HG03064 (cell line): ENCODE data around the gene GPR62.
A peak's percentile ranks its signal among the peaks of the same experiment; 100 is the strongest.

Source experiments
- ATAC-seq: cut with Tn5 transposase; IDR thresholded peaks from one replicate; pipeline ENCODE4 v1.9.1; 2021; ENCODE audit warnings: low read depth; ENCODE audit not compliant: unreplicated experiment

The GPR62 gene

DNA sequence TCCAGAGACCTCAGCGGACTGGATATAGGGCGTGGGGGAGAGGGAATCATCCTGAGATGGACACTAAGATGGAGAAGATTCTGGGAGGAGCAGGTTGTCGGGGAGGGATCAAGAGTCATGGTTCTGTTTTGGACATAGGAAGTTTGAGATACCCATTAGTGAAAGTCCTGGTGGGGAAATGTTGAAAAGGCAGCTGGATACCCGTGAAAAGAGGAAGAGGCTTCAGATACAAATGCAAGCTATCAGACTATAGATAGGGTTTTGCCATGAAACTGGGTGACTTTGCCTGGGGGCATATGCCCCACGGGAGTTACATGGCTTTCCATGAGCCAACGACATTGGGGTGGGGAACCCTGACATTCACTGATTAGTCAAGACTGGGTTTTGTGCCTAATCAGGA, 1.1 kb upstream of the GPR62 start:
- no peak for ATAC-seq

DNA sequence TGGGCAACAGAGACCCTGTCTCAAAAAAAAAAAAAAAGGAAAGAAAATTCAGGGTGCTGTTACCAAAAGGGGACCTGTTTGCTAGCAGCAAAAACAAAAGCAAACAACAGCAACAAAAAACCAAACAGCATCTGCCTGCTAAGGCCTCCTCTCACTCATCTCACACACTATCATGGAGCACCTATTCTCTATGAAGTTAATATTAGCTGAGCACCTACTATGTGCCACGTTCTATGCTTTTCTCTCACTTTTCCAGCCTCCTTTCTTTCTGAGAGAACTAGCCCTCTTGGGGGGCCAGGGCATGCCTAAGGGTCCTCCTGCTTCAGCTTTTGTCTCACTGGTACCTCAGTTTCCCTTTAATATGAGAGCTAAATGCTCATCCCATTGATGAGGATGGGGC, 468 bp upstream of the GPR62 start:
- ATAC-seq: no peak

DNA sequence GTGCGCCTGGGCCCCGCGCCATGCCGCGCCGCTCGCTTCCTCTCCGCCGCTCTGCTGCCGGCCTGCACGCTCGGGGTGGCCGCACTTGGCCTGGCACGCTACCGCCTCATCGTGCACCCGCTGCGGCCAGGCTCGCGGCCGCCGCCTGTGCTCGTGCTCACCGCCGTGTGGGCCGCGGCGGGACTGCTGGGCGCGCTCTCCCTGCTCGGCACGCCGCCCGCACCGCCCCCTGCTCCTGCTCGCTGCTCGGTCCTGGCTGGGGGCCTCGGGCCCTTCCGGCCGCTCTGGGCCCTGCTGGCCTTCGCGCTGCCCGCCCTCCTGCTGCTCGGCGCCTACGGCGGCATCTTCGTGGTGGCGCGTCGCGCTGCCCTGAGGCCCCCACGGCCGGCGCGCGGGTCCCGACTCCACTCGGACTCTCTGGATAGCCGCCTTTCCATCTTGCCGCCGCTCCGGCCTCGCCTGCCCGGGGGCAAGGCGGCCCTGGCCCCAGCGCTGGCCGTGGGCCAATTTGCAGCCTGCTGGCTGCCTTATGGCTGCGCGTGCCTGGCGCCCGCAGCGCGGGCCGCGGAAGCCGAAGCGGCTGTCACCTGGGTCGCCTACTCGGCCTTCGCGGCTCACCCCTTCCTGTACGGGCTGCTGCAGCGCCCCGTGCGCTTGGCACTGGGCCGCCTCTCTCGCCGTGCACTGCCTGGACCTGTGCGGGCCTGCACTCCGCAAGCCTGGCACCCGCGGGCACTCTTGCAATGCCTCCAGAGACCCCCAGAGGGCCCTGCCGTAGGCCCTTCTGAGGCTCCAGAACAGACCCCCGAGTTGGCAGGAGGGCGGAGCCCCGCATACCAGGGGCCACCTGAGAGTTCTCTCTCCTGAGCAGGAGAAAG, 951 bp downstream of the GPR62 start:
- ATAC-seq: no peak

DNA sequence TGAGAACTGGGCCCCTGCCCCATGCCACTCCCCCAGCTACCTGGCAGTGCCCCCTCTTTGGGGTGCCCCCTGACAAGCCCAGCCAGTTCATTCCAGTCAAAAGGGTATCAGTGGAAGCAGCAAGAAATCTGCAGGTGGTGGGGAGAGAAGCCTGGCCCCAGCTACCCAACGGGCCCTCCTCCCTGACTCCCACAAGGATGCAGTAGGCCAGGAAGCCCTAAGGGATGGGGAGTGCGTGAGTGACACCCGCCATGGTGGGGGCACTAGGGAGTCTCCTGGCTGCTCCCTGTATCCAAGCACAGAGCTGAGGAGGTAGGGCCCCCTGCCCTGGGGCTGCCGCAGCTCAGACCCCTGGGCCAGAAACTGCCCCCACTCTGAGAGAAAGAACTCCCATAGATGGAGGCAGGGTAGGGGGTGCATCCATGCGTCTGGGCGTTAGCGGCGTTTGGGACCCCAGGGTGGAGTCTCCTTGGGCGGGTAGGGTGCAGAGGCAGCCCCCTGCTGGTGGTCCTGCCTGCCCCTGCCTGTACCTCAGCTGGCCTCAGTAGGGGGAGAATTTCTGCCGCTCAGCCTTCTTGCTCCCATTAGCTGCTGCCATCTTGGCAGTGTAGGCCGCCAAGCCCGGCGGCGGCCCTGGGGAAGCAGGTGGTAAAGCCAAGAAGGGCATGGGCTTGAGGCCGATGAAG, 2.5 kb downstream of the GPR62 start:
- no peak for ATAC-seq

DNA sequence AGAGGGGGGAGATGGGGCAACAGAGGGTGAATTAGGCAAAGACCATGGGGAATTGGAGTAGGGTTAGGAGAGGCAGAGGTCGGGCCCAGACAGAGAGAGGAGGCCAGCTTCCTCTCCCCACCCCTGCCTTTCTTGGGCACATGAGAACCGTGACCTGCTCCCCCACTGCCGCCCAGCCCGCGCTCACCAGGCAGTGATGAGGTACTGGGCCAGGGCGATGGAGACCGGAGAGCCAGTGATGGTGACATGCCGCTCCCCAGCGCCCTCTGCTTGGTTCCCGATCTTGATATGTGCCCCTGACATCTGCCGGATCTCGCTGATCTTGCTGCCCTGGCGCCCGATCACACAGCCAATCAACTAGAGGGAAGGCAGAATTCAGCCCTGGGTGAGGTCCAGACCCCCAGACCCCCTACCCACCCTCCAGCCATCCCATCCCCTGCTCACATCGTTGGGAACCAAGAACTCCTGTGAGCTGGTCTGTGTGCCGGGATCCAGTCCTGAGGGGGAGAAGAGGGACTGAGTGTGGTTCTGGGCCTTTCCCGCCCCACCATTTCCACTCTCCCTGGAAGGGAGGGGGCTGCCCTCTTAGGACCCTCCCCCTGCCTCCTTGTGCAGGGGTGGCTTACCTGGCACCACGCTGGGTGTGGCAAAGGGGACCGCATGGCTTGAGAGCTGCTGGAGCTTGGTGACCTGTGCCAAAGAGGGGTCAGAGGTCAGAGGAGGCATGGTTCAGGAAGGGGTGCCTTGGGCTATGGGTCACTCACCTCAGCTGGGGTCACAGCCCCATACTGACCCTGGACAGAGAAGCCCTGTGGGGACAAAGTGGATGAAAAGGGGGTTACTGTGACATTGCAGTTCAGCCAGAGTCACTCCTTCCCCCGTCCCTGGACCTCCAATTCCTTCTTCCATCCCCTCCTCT, 3.7 kb downstream of the GPR62 start:
- ATAC-seq: no peak

DNA sequence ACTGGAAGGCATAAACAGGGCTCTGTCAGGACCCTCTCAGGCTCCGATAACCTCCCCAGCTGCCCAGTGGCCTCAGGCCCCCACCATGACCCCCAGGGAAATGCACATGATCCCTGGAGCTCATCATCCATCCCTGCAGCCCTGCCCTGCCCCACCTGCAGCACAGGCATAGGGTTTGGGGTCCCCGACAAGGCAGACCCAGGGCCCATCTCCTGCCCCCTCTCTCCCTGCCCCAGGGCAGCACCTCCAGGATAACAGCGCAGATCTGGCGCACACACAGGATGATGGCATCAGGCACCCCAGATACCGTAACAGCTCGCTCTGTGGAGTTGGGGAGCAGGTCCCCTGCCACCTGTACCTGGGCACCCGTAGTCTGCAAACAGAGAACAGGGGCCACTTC, 4.5 kb downstream of the GPR62 start:
- ATAC-seq: no peak

DNA sequence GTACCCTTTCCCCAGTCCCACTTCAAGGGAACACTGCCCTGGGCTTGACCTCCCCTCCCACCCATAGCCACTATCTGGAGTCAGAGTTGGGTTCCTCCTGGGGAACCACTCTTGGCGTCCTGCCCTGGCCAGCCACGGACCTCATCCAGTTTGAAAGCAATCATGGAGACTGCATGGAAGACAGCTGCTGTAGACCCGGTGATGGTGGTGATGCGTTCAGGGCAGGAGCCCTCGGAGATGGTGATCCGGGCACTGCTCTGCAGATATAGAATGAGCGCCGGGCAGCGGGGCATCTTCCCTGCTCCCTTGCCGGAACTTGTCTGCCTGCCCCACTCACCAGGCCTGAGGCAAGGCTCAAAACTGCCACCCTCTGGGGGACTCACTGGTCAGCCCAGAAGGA, 5.2 kb downstream of the GPR62 start:
- ATAC-seq: no peak

DNA sequence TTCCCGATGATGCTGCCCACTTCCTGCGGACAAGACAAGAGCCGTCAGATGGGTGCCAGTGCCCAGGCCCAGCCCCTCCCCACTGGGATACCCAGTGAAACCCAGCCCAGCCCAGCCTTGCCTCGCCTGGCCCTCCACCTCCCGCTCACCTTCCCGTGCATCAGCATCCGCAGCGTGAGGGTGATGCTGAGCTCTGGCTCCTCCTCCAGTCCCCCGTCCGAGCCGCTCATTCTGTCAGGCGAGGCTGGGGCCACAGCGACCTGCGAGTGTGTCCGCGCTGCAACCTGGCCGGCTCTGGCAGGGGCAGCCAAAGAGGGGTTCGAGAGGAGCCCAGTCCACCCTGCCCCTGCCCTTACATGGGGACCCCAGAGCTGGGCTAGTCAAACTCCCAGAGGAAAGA, 5.8 kb downstream of the GPR62 start:
- no peak for ATAC-seq

DNA sequence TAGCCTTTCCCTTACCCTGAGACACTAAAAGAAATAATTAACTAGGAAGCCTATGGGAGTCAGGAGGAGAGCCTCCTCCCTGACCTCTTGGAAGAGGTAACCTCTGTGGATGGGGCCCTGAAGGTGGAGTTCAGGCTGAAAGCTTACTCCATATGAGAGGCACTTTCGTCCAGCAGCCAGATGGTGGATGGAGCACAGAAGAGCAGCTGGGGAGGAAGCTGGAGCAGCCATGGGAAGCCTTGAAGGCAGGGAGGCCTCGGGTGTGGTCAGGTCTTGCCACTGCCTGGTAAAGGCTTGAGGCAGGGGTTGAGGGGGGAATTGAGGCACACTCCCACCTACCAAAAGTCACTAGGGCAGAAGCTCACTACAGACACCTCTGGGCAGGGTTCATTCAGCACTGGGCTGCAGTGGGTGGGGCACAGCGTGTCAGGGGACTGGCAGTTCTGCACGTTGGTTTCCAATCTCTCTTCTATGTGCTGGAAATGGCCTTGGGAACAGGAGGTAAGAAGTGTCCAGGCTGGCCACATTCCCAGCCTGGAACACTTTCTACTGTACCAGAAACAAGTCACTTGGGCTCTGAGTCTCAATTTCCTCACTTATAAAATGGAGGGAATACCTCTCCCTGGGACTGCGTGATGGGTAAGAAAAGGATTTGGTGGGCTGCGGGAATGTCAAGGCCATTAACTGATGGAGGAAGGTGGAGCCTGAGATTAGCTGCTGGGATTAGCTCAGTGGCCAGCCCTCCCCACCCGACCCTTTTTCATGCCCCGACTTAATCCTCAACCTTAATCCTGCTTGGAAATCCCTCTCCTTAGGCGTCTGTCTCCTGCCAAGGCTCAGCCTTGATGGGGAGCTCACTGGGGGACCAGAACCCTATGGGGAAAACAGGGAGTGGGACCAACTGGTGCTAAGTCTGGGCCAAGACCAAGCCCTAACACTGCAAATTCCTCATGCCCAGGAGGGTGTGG, 6.7 kb downstream of the GPR62 start:
- no peak for ATAC-seq

DNA sequence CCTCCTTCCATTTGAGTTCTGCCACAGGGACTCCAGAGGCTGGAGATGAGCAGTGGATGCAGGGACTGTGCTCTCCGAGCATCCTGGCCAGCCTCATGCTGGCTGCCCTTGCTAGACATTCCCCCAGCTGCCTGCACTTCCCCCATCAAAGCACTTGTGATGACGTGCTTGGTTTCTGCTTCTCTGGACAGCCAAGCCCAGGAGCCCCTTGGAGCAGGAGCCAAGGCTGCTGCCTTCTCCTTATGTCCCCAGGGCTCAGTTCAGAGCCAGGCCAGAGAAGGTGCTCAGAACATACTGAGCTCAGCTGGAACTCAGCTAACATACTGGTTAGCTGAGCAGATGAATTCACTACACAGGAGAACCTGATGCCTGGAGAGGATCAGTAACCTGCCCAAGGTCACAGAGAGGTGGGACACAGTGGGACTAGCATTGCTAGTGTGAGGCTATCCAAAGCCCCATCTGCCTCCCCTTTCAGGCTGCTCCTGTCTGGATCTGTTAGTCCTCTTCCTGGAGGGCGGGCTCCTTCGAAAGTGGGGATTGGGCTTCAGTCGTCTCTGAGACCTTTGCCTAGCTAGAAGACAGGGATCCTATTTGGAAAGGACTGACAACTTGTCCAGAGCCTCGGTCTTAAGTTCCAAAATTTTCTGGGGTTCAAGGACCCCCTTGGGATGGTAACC, 7.8 kb downstream of the GPR62 start:
- no peak for ATAC-seq

DNA sequence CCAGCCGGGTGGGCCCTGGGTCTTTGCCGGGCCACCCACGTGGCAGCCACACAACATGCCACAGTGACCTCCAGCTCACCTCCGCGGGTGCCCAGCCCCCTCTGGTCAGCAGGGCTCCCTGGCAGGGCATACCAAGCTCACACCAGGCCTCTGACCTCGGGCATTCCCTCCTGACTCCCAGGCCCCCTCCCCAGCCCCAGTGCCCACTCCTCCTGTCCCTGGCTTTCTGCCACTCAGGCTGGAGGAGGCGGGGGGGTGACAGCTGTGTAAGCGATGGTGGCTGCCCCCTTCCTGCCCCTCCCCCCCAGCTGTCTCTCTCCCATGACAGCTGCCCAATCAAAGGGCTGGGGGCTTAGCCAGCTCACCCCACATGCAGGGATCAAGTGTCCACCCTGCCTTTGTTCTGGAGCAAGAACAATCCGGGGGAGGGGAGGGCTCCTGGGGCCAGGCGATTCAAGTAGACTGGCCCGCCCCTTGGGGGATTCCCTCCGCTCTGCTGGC, 8.8 kb downstream of the GPR62 start:
- no peak for ATAC-seq

DNA sequence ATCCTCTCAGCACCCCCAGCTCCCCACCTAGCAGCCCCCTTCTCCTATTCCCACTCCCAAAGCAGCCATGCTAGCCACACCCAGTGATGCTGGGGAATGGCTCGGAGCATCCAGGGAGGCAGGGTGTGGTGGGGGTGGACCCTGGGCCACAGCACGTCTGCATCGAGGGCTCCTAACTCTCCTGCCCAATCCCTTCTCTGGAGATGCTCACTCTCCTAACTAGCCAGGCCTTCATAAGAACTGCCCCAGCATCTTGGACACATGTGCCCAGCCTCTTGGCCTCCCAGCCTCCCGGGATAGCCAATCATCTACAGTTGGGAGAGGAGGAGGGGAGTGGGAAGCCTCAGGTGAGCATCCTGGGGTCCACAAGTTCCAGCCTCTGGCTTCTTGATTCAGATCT, 9.3 kb downstream of the GPR62 start:
- no peak for ATAC-seq

DNA sequence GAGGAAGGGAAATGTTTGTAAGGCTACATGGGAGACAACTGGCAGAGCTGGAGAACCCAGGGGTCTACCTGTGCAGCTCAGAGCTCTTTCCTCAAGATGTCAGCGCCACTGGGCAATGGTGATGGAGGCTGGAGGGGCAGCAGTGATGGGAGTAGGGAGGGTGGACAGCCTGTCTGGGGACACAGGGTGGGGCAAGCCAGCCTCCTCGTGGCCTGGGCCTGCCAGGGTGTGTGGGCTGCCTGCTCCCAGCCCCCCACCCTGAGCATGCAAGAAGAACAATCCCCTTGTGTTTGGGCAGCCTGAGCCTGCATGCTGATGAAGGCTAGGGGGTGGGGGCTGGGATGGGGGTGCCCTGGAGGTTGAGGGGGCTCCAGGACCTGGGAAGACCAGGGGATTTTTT, 10.8 kb downstream of the GPR62 start:
- no peak for ATAC-seq

DNA sequence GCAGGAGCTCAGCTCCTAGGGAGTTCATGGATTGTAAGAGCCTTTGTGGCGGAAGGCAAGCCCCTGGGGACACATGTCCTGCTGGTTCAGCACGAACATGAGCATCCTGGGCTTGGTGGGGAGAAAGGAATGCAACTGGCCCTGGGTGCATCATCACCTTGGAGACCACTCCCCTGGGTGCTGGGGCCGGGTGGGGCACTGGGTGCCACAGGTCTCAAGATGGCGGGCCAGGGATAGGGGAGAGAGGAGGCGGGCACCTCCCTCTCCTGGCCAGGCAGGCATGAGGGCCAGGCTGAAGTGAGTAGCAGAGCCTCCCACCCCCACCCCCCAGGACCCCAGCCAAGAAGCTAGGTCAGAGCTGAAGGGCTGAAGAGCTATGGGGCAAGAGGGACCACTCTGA, 11.3 kb downstream of the GPR62 start:
- ATAC-seq: no peak

DNA sequence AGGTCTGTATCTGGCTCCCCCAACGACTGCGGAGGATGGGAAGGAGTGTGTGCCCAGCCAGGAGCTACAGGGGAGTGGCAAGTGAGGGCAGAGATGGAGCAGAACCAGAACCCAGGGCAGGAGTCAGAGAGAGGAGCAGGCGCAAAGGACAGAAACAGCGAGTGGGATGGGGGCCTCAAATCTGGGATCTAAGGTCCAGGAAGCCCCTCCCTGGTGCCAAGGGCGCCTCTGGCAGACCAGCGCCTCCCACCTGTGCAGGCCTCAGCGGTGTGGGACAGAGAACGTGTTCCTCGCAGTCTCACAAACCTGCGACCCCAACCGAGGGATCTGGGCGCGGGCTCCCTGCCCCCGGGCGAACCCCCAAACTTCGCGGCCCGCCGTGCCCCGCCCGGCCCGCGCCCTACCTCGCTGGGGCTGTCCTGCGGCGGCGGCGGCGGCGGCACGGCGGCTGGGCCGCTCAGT, 11.8 kb downstream of the GPR62 start:
- ATAC-seq: no peak

DNA sequence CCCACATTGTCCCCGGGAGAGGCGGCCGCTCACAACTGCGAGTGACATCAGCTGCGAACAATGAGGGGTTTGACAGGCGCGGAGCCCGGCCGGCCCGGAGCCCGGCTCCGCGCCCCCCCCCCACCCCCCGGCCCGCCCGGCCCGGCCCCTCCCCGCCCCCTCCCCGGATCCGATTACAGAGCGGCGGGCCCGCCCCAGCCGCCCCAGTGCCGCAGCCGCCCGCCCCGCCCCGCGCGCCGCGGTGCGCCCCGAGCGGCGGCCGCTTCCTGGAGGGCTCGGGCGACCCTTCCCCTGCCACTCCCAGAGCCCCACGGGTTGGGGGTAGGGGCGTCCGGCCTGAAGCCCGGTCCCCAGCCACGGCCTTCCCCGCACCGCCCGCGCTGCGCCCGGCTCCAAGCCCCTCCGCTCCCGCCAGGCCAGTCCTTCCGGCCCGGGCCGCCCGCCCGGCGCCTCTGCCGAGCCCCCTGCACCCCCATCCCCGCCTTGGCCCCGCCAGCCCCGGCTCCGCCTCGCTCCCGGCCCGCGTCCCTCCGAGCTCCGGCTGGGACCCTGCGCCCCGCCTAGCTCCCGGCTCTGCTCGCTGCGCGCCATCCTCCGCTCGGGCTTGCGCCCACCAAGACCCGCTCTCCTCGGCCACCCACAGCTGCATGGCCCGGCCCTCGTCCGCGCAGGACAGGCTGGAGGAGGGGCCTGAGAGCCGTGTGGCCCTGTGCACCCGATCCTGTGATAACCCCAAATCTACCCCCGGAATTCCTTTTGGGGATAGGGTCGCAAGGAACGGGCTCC, 12.4 kb downstream of the GPR62 start, which contains the start of gene PCBP4:
PCBP4 (minus strand) TSS at position 71 of the 786 bp plus-strand sequence. CDS start 6,214 bp downstream, outside the sequence.
- ATAC-seq: peak; percentile 51

DNA sequence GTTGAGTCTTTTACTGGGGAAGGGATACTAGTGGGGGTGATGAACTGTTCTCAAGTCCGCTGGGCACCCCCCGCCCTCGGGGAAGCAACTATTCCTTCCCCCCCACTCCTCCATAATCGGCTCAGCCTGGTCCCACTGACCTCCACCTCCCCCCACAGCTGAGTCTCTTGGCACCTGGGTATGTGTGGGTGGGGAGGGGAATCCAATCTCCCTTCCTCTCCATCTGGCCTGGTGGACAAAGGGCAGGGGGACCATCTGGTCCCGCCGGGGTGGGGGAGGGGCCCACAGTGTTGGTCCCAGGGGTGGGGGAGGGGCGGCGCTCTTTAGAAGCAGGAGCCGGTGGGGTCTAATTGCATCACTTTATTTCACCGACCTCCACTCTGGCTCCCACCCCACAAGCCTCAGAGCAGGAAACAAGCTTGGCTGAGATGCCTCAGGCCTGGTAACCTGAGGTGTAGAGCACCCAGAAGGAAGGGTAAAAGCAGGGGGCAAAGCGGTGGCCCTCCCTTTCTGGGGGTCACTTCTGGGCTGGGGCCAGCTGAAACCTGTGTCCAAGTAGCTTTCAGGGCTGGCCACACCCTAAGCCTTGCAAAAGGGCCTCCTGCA, 13.1 kb downstream of the GPR62 start:
- ATAC-seq: no peak
